T-helper 9 cell (primary cell): ENCODE measurements around the gene TPPP3.
"Not testable (repeated sequence)": the region's sequence is repeated elsewhere in the genome, so short reads cannot be mapped to it uniquely, and the experiment has no call there.

Source experiments
- DNase-seq: peaks from one replicate; pipeline ENCODE4 v3.0.0-alpha.2; 2020

The TPPP3 gene

DNA sequence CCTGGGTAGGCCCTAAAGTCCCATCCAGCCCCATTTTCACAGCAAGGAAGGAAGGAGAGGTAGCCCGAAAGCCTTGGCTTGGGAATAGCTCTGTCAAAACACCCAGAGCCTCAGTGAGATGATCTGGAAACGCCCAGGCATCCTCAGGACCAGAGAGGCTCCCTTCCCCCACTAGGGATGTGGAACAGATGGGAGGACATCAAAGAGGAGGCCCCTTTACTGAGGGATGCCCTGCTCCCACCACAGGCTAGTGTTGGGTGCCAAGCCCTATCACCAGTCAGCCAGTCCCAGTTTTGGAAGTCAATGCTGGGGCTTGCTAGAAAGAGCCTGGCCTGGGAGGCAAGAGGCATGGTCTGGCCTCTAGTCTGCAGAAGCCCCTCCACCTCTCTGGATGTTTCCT, 4.7 kb downstream of the TPPP3 start:
- DNase-seq: no peak

DNA sequence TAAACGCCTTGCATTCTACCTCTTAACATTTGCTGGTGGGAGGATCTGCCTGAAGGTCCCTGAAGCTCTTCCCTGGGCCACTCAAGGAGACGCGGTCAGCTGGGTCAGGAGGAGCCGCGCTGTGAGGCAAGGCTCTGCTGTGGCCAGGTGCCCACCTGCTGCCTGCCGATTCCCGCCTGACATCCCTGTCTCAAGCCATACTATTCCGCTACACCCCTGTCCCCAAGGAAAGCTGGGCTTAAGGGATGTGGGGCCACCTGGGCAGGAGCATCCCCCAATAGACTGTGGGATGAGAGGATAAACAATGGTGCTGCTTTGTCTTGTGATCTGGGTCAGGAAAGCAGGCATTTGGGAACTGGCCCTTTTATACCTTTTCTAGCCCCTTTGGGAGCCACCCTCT, 5.1 kb downstream of the TPPP3 start:
- DNase-seq: no peak

DNA sequence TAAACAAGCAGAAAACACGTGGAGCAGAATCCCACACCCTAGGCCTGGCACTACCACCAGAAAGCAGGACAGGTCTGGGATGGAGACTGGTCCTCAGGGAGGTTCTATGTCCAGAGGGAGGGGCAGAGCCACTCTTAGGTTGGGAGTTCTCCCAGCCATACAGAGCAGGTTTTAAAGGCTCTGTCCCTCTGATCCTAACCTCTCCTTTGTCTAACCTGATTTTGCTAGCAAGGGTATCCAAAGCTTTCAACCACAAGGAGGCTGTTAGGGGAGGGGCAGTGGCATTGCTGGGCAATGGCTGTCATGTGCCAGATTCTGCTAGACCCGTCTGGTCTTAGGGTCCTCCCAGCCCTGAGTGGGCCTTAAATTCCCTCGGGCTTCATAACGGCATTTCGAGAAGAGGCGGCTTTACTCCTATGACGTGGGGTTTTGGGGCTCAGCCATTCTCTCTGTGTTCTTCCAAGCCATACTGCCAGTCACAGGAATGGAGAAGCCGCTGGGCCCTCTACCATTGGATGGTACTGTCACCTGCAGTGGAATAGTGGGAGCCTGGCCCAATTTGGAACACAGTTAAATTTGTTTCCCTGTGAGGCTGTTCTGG, 5.7 kb downstream of the TPPP3 start:
- DNase-seq: no peak

DNA sequence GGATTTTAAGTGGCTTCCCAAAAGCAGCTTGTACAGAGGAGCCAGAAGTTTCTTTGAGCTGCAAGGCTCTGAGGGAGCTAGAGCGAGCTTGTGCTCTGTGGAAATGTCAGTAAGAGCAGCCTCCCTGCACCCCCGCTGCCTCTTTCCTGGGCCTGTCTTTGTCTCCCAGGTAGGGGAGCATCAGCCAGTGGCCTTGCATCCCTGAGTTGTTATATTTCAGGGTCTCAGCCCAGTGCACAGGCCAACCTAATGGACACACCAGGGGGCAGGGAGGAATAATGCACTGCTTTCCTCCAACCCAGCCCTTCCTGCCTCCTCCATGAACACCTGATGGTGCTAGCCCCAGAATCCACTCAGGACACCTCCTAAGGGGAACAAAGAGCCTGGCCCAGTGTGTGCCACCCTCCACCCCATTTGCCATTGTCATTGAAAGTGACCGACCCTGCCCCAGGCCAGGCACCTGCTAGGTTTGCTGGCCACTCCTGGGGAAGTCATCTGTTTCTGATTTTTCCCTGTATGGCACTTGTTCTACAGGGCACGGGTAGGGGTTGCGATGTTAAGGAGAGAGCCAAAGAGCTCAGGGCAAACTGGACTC, 6.3 kb downstream of the TPPP3 start:
- no peak for DNase-seq

DNA sequence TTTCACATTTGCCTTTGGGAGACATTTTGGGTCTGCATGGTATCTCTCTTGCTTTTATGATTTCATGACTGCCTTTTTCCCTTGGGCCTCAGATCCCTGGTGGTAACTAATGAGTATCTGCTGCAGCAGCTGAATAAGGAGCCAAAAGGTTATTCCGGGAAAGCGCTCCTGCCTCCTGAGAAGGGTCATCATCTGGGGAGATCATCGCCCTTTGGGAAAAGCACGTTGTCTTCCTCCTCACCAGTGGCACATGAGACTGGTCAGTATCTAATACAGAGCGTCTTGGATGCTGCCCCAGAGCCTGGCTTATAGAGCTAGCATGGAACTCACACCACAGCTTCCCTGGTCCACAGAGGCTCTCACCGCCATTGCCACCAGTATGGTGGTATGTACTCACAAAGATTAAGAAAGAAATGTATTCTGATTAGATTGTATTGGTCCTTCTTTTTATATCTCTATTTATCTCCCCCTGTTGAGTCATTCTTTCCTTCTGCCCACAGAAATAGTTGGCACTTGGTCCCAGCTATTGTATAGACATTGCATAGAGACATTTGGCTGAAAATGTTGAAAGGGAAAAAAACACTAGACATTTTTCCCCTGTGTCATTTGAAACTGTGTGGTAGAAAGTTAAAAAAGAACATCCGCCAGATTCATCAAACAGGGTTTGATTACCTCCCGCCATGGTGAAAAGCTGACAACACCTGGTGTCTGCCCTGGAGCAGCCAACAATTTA, 8.4 kb downstream of the TPPP3 start:
- no peak for DNase-seq

DNA sequence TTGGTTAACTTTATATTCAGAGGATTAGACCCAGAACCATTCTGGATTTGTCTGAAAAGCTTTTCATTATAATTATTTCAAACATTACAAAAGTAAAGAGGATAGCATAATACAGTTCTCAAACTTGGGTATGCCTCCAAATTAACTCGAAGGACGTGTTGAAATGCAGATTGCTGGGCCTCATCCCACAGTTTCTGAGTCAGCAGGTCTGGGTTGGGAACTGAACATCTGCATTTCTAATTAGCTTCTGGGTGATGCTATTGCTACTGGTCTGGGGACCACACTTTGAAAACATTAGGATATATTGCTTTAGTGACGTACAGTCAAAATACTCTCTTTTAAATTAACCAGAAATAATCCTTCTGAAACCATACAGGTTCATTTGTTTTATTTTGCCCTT, 10.0 kb downstream of the TPPP3 start:
- no peak for DNase-seq

DNA sequence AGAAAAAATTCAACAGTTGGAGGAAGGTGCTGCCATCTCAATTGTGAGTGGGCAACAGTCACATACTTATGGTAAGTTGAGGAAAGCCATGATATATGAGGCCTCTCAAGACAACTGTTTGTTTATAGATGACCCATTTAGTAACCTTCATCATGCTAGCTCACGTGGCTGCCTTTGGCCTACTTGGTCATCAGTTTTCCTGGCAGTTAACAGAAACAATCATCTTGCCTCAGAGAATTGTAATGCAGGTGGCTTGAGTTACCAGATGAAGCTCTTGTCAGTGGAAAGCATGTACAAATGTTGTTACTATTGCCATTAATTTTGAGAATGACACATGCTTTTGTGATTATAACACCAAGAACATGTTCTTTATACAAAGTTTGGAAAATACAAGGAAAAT, 14.7 kb downstream of the TPPP3 start:
- no peak for DNase-seq

DNA sequence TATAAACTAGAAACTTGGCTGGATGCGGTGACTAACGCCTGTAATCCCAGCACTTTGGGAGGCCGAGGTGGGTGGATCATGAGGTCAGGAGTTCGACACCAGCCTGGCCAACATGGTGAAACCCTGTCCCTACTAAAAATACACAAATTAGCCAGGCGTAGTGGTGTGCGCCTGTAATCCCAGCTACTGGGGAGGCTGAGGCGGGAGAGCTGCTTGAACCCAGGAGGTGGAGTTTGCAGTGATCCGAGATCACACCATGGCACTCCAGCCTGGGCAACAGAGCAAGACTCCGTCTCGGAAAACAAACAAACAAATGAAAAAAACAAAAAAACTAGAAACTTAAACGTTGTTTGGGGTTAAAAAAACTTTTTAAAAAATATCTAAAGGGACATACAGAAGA, 17.3 kb downstream of the TPPP3 start:
- DNase-seq: not testable (repeated sequence)

DNA sequence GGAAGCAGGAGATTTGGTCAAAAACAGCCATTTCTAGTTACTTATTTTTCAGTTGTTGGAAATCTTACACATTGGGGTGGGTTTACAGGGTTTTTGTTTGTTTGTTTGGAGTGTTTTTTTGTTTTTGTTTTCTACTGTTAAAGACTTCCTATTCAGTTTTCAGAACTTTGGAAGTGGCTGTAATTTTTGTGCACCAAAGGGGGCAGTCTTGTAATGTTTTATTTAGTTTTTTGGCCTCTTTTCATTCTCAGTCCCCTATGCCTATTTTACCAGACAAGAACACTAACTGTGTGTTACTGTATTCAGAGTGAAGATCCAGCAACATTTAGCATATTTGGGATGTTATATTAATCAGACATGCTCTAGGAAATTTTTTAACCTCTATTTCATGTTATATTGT, 20.6 kb downstream of the TPPP3 start:
- DNase-seq: no peak

DNA sequence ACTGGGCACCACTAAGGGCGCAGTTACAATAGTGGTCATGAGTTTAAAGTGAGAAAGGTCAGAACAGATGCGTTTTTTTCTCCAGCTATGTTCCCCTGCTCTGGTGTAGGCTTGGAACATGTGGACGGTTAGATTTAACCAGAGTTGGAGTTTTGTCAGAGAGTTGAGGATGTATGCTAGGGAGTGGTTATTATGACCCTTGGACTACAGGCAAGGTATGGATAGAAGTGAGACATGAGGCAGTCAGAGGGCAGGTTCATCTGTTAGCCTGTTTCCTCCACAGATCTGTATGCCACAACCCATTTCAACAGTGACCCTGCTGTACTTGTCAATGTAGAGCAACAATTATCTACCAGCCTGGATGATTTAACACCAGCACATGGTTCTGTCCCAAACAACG, 22.6 kb downstream of the TPPP3 start:
- DNase-seq: no peak

DNA sequence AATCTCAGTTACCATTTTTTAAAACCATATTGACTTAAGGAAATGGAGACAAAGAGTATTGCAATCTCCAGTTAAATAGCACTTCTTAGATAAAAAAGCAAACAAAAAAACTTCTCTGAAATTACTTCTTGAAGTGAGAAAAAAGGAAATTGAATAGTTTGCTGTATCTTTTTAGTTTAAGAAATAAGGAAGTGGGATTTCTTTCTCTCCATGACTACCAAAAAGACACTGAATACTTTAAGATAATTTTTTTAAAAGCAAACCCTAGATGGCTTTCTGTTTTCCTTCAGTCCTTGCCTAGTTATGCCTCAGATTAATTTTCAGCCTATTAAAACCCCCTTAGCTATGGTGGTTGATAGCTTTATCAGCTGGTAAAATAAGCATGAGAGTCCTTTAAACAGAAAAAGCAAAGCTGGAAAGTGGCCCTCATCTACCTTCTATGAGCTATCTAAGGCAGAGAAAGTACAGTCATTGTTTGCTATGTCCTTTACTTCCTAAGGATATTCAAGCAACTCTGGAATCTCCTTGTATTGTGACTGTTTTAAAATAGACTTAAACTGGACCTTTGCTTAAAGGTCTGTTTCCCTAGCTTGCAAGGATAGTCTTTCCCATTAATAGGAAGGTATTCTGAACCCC, 28.6 kb downstream of the TPPP3 start:
- DNase-seq: no peak

DNA sequence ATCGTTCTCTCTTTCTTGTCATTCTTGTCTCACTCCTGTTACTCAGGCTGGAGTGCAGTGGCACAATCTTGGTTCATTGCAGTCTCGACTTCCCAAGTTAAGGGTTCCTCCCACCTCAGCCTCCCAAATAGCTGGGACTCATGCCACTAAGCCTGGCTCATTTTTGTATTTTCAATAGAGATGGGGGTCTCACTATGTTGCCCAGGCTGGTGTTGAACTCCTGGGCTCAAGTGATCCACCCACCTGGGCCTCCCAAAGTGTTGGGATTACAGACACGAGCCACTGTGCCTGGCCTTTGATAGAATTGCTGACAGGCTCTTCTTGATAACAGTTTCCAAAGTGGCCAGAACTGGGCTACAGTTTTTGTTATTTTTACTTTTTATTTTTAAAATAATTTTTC, 32.3 kb downstream of the TPPP3 start:
- DNase-seq: no peak

DNA sequence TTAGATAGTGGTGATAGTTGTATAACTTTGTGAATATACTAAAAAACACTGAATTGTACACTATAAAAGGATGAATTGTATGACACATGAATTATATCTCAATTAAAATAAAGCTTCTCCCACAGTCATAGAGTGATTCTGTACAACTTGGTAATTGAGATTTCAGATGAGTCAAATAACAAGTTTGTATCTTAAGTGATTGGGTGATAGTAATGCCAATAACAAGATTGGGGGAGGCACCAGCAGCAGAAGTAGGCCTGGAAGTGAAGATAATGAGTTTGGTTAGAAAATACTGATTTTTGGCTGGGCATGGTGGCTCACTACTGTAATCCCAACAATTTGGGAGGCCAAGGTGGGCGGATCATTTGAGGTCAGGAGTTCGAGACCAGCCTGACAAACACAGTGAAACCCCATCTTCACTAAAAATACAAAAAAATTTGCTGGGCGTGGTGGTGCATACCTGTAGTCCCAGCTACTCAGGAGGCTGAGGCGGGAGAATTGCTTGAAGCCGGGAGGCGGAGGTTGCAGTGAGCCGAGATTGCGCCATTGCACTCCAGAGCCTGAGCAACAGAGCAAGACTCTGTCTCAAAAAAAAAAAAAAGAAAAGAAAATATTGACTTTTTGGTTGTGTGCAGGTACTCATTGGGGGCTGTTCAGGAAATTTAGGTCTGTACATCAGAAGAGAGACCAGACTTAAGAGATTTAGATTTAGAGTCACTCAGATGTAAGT, 33.6 kb downstream of the TPPP3 start:
- not testable (repeated sequence) for DNase-seq

DNA sequence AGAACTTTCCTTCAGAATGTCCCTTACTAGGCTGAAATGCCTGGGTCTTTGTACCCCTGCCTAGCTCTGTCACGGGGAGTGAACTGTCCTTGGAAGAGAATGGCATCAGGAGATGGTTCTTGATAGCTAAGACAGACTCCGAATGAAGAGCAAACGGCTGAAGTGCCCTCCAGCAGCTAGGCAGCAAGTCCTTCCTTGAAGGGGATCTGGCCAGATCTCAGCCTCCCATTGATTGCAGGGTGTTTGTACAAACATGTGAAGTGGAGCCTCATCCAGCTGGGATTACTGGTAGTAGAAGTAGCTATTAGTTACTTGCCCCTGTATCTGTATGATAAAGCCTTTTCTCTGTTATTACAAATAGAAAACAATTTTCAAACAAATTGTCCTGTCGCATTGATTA, 35.7 kb downstream of the TPPP3 start:
- DNase-seq: no peak

DNA sequence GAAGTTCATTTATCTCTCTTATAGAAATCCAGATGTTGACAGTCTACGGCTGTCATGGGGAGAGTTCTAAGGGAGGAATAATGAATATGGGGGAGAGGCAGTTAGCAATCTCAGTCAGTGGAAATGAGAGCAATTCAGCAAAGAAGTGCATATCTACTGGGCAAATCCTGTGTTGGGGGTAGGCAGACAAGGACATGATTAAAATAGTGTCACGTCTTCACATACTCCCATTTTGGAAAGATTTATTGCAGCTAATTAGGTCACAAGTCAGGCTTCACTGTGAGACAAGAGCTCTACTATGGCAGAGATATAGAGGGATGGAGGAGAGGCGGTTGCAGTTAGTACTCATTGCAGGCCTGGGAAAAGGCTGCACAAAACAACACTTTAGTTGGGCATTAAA, 36.9 kb downstream of the TPPP3 start:
- no peak for DNase-seq

DNA sequence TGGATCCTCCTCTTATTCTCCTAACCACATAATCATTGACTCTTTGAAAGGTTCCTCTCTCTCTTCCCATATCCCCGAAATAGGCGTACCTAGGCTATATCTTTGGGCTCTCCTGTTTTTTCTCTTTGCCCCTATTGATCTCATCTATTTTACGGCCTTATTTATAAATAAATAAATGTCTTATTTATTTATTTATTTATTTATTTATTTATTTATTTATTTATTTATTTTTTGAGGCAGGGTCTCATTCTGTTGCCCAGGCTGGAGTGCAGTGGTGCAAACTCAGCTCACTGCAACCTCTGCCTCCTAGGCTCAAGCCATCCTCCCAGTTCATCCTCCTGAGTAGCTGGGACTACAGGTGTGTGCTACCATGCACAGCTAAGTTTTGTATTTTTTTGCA, 40.8 kb downstream of the TPPP3 start:
- not testable (repeated sequence) for DNase-seq

DNA sequence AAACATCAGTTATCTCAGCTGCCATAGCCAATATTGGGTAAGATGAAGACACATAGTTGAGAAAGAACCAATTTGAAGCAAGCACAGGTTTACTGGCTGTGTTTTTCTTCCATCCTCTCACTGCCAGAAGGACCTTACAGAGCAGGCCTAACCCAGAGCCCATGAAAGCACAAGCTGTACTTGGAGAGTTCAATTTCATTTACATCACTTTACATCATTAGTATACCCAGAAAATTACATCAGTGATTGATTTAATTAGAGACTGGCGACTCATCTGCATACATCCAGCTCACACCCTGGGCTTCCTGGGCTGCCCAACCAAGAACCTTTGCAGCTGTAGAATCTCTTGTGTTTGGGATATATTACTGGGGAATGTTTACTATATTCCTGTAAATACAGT, 43.0 kb downstream of the TPPP3 start:
- no peak for DNase-seq

DNA sequence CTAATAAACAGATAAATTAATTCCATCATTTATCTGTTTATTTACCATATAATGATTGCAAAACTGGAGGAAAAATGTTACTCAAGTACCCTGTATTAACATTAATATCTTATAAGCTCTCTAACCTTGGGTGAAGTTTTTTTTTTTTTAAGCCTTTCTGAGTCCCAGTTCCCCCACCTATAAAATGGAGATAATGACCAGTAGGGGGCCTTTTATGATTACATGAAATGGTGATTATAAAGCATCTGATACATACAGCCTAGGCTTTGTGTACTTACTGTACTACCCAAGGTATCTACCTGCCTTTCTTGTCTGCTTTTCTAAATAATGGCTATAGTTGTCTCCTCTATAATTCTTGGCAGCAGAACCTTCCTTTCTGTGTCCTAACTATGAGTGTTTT, 44.1 kb downstream of the TPPP3 start:
- no peak for DNase-seq

DNA sequence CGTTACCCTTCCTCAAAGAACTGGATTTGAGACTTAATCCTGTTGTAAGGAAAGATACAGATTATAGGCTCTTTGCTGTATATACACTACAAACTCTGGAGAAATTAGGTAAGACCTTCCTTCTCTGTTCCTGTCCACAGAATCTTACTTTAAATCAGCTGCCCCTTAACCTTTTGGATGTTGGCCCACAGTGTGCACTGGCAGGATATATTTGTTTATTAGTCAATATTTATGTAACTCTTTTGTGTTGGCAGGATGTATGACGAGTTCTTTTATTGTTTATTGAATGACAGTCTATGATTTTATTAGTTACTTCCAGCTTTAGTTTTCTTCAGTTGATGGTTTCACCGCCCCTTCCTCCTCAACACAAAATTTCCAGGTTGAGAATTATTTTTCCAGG, 47.0 kb downstream of the TPPP3 start:
- DNase-seq: no peak

DNA sequence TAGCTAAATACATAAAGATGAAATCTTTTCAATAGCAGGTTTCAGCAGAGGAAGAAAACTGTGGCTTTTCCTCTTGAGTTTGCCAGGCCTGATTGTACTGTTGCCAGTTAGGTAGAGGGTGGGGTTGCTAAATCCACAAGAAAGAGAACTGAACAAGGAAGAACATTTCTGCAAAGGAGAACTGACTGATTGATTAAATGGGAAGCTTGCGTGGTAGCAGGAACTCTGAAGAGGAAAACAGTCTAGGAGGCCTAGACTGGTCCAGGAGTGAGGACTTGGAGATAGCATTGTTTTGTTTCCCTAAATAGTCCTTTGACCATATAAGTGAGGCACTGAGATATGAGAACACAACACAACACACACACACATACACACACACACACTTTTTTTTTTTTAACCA, 47.9 kb downstream of the TPPP3 start:
- no peak for DNase-seq

DNA sequence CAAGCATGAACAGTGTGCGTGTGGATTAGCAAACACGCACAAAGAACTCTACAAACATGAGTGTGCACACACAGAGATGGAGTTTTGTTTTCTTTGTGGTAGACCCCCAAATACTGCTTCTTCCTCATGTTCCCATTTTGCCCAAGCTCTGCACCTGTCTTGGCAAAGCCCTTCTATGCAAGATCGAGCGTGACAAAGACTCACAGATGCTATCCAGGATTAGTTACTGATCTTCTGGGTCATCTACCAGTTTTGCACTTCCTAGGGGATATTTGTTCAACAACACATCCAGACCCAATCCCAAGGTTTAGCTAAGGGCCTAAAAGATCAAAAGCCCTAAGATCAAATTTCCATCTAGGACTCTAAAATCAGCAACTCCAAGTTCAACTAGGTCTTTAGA, 50.7 kb downstream of the TPPP3 start:
- no peak for DNase-seq

DNA sequence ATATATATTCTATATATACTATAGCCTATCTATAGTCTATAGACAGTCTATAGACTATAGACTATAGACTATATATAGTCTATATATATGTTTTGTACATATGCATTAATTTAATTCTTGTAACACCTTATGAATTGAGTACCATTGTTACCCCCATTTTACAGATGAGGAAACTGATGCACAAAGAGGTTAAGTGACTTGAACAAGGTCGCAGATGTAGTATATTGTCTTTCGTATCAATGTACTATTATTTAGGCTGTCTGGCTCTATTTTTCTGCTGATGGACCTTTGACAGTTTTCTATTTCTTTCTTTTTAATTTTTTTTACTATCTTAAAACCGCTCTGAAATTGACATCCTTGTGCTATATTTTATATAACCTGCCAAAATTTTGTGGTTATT, 52.0 kb downstream of the TPPP3 start:
- no peak for DNase-seq
